HG02759 (cell line): ENCODE results near the gene ISOC1.

Experiments
- ATAC-seq: cut with Tn5 transposase; IDR thresholded peaks from one replicate; pipeline ENCODE4 v1.9.1; 2021; ENCODE audit warnings: mild to moderate bottlenecking, moderate library complexity; ENCODE audit not compliant: unreplicated experiment

The ISOC1 gene

GRCh38 chr5:129094924-129095899 is 663 bp downstream of the ISOC1 start:
- ATAC-seq = peak; percentile 52

GRCh38 chr5:129096382-129096991 is 1.9 kb downstream of the ISOC1 start:
- ATAC-seq = no peak

GRCh38 chr5:129097498-129098296 is 3.1 kb downstream of the ISOC1 start:
- no peak for ATAC-seq

- ATAC-seq = no peak
Observed at GRCh38 chr5:129098488-129099183, 4.1 kb downstream of the ISOC1 start.

- no peak for ATAC-seq
Observed at GRCh38 chr5:129099184-129099569, 4.6 kb downstream of the ISOC1 start.

- no peak for ATAC-seq
Observed at GRCh38 chr5:129101794-129102193, 7.2 kb downstream of the ISOC1 start.

GRCh38 chr5:129103397-129103796 is 8.8 kb downstream of the ISOC1 start:
- no peak for ATAC-seq

- no peak for ATAC-seq
Observed at GRCh38 chr5:129104915-129105455, 10.4 kb downstream of the ISOC1 start.

- ATAC-seq = no peak
Observed at GRCh38 chr5:129107637-129108036, 13.1 kb downstream of the ISOC1 start.

- ATAC-seq = no peak
Observed at GRCh38 chr5:129110742-129111141, 16.2 kb downstream of the ISOC1 start.

GRCh38 chr5:129111351-129111750 is 16.8 kb downstream of the ISOC1 start:
- ATAC-seq = no peak

GRCh38 chr5:129112295-129112694 is 17.7 kb downstream of the ISOC1 start:
- ATAC-seq = no peak

- no peak for ATAC-seq
Observed at GRCh38 chr5:129113867-129114266, 19.3 kb downstream of the ISOC1 start.

GRCh38 chr5:129114539-129115193 is 20.1 kb downstream of the ISOC1 start:
- no peak for ATAC-seq

GRCh38 chr5:129115680-129116079 is 21.1 kb downstream of the ISOC1 start:
- no peak for ATAC-seq

GRCh38 chr5:129116797-129117196 is 22.2 kb downstream of the ISOC1 start:
- ATAC-seq = no peak

GRCh38 chr5:129118405-129118804 is 23.9 kb downstream of the ISOC1 start:
- no peak for ATAC-seq

- ATAC-seq = no peak
Observed at GRCh38 chr5:129118826-129119225, 24.3 kb downstream of the ISOC1 start.

GRCh38 chr5:129120158-129120581 is 25.6 kb downstream of the ISOC1 start:
- peak; percentile 84 for ATAC-seq

GRCh38 chr5:129122560-129122959 is 28.0 kb downstream of the ISOC1 start:
- ATAC-seq = no peak
